Spleen (tissue), 11 donors: ENCODE results near the gene C6orf132. TPM values are rescaled to one million over a fixed set of nuclear protein-coding genes. Genes with fewer than 3 reads are reported as not detected.
A peak's percentile ranks its signal among the peaks of the same experiment; 100 is the strongest.

ENCODE experiments used
- DNase-seq: peaks from one replicate; pipeline ENCODE4 v3.0.0-alpha.2; 2020
- H3K27ac ChIP-seq, 8 donors: fragments of 200-600 bp; sonication (generic) in 7 of 8; 1 replicate in 4 of 8; 2 replicates in 4 of 8; pipeline versions ENCODE4 v1.5.0 to v1.8.0; 2016 to 2021; ENCODE audit warnings: inconsistent platforms in 4 of 8, mild to moderate bottlenecking in 4 of 8, moderate library complexity in 1 of 8
- H3K27me3 ChIP-seq, 7 donors: fragments of 200-600 bp; sonication (generic) in 6 of 7; replicated peaks in 1 of 7; 1 replicate in 4 of 7; 2 replicates in 3 of 7; pipeline versions ENCODE4 v1.5.0 to v1.8.0; 2016 to 2021; ENCODE audit warnings: inconsistent platforms in 3 of 7, mild to moderate bottlenecking in 1 of 7
- H3K36me3 ChIP-seq, 6 donors: fragments of 200-600 bp; sonication (generic) in 5 of 6; 1 replicate in 4 of 6; 2 replicates in 2 of 6; pipeline versions ENCODE4 v1.5.0 to v1.8.0; 2016 to 2021; ENCODE audit warnings: inconsistent platforms in 2 of 6
- H3K4me1 ChIP-seq, 6 donors: fragments of 200-600 bp; sonication (generic) in 5 of 6; 1 replicate in 3 of 6; 2 replicates in 3 of 6; pipeline versions ENCODE4 v1.5.0 to v1.8.0; 2016 to 2021; ENCODE audit warnings: inconsistent platforms in 3 of 6
- H3K4me3 ChIP-seq, 8 donors: fragments of 200-600 bp; sonication (generic) in 7 of 8; 1 replicate in 4 of 8; 2 replicates in 4 of 8; pipeline versions ENCODE4 v1.5.0 to v1.8.0; 2016 to 2021; ENCODE audit warnings: inconsistent platforms in 4 of 8, mild to moderate bottlenecking in 4 of 8, moderate library complexity in 2 of 8
- H3K9me3 ChIP-seq, 8 donors: fragments of 200-600 bp; sonication (generic) in 7 of 8; 1 replicate in 4 of 8; 2 replicates in 4 of 8; pipeline versions ENCODE4 v1.5.0 to v1.8.0; 2016 to 2021; ENCODE audit warnings: inconsistent platforms in 4 of 8
- POLR2A ChIP-seq, 3 donors: fragments of 450-650 bp; IDR thresholded peaks; one replicate each; pipeline ENCODE4 v1.5.1; 2017; ENCODE audit warnings: antibody characterized with exemption in 3 of 3, mild to moderate bottlenecking in 1 of 3
- POLR2AphosphoS5 ChIP-seq, 3 donors: sonication (generic); formaldehyde crosslinking; IDR thresholded peaks; one replicate each; pipeline ENCODE4 v1.5.1; 2017; ENCODE audit warnings: antibody characterized with exemption in 3 of 3
- WGBS, 5 donors: extraction: QIAGEN DNeasy Blood & Tissue Kit in 3 of 5; methylation state at CpG; one replicate each; pipeline versions ENCODE4 v1.1.5 to v1.1.7; 2013 to 2018; 5-methylcytosine and 5-hydroxymethylcytosine counted together
- intact Hi-C: fragments of 100-400 bp; cut with DNase I; formaldehyde crosslinking; loops from one replicate; pipeline ENCODE4 v1.15.0; 2023; ENCODE audit warnings: low total_unique reads
- polyA plus RNA-seq, 3 donors: library from polyadenylated mRNA; stranded (reverse); fragments of 200-250 nt; gene quantifications; one replicate each; pipeline ENCODE4 v1.2.1, GENCODE V29; 2013
- total RNA-seq, 7 donors: library from RNA; depleted of rRNA in 3 of 7; stranded (reverse); fragments of >200 nt in 3 of 7; fragmentation: NEBNext Ultra II Directional in 4 of 7; extraction: Animal tissue kit (Norgen Biotek cat#: 25700) in 4 of 7; gene quantifications; one replicate each; pipeline versions ENCODE4 v1.1.0 to v1.2.1, GENCODE V29; 2016 to 2021
- TF ChIP-seq, protein P1 (sequence below), 11 experiments: fragments of 200-600 bp in 7 of 11; fragments of 450-650 bp in 4 of 11; sonication (generic) in 4 of 11; IDR thresholded peaks in 8 of 11; conservative IDR thresholded peaks in 3 of 11; 1 replicate in 7 of 11; 2 replicates in 4 of 11; pipeline versions ENCODE4 v1.4.0 to v1.8.0; 2016 to 2021; ENCODE audit warnings: antibody characterized with exemption in 11 of 11, inconsistent platforms in 4 of 11, mild to moderate bottlenecking in 1 of 11
- donor health status: healthy with polysubstance abuse.
- donor health status: DM: no; HTN: no; CAD: no; lungs with moderate emphysema.
- donor health status: DM: no; HTN: no; CAD: no.
- donor health status: Bipolar disorder and iron deficiency.
- donor health status: healthy.
- donor health status: DM: no; HTN: no; CAD: no.
- donor health status: DM: yes; HTN: yes; CAD: no.

The C6orf132 gene
- total and polyA plus RNA-seq, 10 donors = 0.05 to 0.27 (median 0.13) TPM; not detected in 3

- Histone ChIP-seq H3K4me3 (no peak overlapping the region), H3K9me3 (no peaks in the 10 kb centered on the region), H3K4me1 (peaks cover 0 to 7% (median 0%) of the 10 kb centered on the region in 6 donors), H3K27ac (no peak overlapping the region), H3K36me3 (no peaks in the 10 kb centered on the region), H3K27me3 (no peaks in the 10 kb centered on the region)
- TF ChIP-seq POLR2AphosphoS5 (IDR thresholded peaks at IDR 0.05) = no peak
- TF ChIP-seq, protein P1, sequence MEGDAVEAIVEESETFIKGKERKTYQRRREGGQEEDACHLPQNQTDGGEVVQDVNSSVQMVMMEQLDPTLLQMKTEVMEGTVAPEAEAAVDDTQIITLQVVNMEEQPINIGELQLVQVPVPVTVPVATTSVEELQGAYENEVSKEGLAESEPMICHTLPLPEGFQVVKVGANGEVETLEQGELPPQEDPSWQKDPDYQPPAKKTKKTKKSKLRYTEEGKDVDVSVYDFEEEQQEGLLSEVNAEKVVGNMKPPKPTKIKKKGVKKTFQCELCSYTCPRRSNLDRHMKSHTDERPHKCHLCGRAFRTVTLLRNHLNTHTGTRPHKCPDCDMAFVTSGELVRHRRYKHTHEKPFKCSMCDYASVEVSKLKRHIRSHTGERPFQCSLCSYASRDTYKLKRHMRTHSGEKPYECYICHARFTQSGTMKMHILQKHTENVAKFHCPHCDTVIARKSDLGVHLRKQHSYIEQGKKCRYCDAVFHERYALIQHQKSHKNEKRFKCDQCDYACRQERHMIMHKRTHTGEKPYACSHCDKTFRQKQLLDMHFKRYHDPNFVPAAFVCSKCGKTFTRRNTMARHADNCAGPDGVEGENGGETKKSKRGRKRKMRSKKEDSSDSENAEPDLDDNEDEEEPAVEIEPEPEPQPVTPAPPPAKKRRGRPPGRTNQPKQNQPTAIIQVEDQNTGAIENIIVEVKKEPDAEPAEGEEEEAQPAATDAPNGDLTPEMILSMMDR (IDR thresholded peaks at IDR 0.05 in 8 of 11, conservative IDR thresholded peaks at IDR 0.05 in 3 of 11) = no peak
- TF ChIP-seq POLR2A (IDR thresholded peaks at IDR 0.05) = no peak
- intact Hi-C loops = no loop called here
- DNase-seq = no peak
- WGBS, 5 donors = 83 to 92% (median 87%) methylated on average over 11 of the region's 11 CpGs
Measured at GRCh38 chr6:42131531-42131930, 10.9 kb downstream of the C6orf132 start.

DNA sequence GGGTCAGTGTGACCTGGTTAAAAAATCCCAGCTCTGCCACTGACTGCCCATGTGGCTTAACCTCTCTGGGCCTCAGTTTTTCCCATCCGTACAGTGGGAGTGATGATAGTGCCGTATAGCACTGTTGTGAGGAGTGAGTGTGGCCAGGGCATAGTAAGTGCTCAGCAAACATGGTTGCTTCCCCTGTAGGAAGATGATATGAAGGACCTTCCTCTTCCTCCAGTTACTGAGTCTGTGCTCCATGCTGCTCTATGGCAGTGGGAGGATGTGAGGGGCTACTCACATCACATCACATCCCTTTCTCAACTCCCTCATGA is 13.1 kb downstream of the C6orf132 start:
- Histone ChIP-seq H3K27me3 (no peaks in the 10 kb centered on the region), H3K36me3 (no peaks in the 10 kb centered on the region), H3K9me3 (no peaks in the 10 kb centered on the region), H3K4me3 (no peak overlapping the region), H3K4me1 (peaks cover 0 to 7% (median 0%) of the 10 kb centered on the region in 6 donors), H3K27ac (no peak overlapping the region)
- 72 to 95% (median 89%) methylated on average over 2 of the region's 2 CpGs for WGBS, 5 donors
- DNase-seq = no peak
- no peak for TF ChIP-seq POLR2A (IDR thresholded peaks at IDR 0.05)
- TF ChIP-seq, protein P1 (IDR thresholded peaks at IDR 0.05 in 8 of 11, conservative IDR thresholded peaks at IDR 0.05 in 3 of 11) = no peak
- TF ChIP-seq POLR2AphosphoS5 (IDR thresholded peaks at IDR 0.05) = no peak
- intact Hi-C loops = no loop called here

DNA sequence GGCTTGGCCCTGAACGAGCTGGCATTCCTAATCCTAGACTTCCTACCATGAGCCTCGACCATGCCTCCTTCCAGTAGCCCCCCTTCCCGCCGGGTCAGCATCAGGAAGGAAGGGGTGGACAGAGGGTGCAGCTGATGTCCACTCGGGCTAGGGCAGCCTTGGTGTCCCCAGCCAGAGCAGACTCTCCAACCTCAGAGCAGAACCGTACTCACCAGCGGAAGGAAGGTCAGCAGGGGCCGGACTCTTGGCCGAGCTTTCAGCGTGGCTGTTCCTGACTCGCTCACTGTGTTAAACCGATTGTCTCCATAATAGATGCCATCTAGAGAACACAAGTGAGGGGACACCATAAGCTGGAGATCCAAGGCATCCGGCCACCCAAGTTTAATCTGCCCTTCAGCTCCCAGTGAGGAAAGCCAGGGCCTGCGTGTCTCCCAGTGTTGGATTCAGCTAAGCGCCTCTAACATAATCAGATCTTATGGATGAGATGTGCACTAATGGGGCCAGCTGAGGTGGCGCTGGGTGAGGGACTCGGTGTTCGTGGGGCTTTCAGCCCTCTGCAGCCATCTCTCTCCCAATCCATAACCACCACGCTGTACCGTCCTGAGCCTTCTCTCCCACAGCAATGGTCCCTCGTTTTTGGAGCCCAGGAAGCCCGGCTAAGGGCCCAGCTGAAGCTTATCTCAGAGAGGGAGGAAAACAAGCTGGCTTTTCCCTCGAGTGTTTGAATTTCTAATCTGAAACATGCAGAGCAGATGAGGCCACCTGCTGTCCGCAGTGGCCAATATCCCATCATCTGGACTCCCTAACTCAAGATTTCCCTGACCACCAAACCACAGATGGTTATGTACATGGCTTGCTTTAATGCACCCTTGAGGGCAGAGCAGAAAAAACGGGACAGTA is 13.7 kb downstream of the C6orf132 start:
- Histone ChIP-seq H3K4me1 (peaks cover 0 to 7% (median 0%) of the 10 kb centered on the region in 6 donors), H3K27ac (no peak overlapping the region), H3K36me3 (no peaks in the 10 kb centered on the region), H3K4me3 (no peak overlapping the region), H3K9me3 (no peaks in the 10 kb centered on the region), H3K27me3 (no peaks in the 10 kb centered on the region)
- intact Hi-C loops = no loop called here
- no peak for TF ChIP-seq POLR2A (IDR thresholded peaks at IDR 0.05)
- TF ChIP-seq POLR2AphosphoS5 (IDR thresholded peaks at IDR 0.05) = peak; percentile 33 to 62 (median 35)
- 74 to 84% (median 78%) methylated on average over 24 to 25 of the region's 25 CpGs for WGBS, 5 donors
- DNase-seq = peak; percentile 80

DNA sequence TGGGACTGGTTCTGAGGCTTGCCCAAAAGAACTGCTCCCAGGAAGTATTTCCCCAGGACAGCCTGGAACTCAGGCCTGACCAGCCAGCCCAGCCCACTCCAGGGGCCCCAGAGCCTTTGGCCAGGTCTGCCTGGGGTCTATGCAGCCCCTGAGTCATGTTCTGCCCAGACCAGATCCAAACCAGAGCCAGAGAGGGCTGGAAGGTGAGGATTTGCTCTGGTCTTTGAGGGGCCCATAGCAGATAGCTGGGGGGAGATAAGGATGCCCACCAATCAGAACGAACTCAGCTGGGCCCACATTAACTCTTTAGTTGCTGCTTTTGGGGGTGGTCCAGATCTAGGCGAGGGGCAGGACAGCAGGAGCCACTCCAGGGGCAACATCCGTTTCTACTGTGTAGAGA is 16.8 kb downstream of the C6orf132 start:
- whole genome bisulfite sequencing, 5 donors = 76 to 92% (median 80%) methylated on average over 3 of the region's 3 CpGs
- H3K27ac ChIP-seq = no peak overlapping the region
- no peaks in the 10 kb centered on the region for H3K36me3 ChIP-seq
- TF ChIP-seq POLR2A (IDR thresholded peaks at IDR 0.05) (no peak), POLR2AphosphoS5 (IDR thresholded peaks at IDR 0.05) (no peak)
- TF ChIP-seq, protein P1 (IDR thresholded peaks at IDR 0.05 in 8 of 11, conservative IDR thresholded peaks at IDR 0.05 in 3 of 11) = no peak
- DNase-seq = no peak
- intact Hi-C loops = no loop called here
- H3K27me3 ChIP-seq = no peaks in the 10 kb centered on the region
- H3K4me3 ChIP-seq = no peak overlapping the region
- peaks cover 0 to 7% (median 0%) of the 10 kb centered on the region in 6 donors for H3K4me1 ChIP-seq
- no peaks in the 10 kb centered on the region for H3K9me3 ChIP-seq
